DMS 273 treated with DMSO at 0.1 percent for 48 hours (cell line): Measurements from ENCODE around the gene FBXW8.
A peak's percentile ranks its signal among the peaks of the same experiment; 100 is the strongest.

Source experiments
- DNase-seq: peaks from one replicate; lab custom pipeline; 2025; lab: John Stamatoyannopoulos, UW

FBXW8 gene

DNA sequence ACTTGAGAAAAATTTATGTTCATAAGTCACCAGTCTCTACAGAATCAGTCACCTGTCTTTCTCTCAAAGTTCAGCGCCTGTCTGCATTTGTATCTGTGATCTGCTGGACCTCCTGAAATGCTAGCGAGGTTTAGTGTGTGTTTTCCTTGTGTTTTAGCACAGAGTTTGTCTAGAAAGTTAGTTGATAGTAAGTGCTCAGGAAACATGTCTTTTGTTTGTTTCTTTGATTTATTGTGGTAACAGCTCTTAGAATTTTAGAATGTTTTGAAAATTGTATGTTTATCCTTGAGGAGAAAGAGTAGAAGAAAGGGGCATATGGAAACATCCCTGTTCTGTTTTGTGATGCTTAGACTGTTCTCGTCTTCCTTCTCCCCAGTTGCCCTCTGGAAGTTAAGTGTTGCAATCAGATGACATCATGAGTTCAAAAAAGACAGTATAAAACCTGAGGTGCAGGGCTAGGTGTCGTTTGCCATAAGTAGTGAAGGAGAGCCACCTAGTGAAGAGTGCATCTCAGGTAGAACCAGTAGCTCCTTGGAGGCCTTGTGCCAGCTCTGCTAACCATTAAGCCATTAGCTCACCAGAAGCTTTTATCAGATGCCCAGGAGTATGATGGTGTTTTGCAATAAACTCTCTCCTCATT is 44.8 kb downstream of the FBXW8 start:
- DNase-seq: no peak

DNA sequence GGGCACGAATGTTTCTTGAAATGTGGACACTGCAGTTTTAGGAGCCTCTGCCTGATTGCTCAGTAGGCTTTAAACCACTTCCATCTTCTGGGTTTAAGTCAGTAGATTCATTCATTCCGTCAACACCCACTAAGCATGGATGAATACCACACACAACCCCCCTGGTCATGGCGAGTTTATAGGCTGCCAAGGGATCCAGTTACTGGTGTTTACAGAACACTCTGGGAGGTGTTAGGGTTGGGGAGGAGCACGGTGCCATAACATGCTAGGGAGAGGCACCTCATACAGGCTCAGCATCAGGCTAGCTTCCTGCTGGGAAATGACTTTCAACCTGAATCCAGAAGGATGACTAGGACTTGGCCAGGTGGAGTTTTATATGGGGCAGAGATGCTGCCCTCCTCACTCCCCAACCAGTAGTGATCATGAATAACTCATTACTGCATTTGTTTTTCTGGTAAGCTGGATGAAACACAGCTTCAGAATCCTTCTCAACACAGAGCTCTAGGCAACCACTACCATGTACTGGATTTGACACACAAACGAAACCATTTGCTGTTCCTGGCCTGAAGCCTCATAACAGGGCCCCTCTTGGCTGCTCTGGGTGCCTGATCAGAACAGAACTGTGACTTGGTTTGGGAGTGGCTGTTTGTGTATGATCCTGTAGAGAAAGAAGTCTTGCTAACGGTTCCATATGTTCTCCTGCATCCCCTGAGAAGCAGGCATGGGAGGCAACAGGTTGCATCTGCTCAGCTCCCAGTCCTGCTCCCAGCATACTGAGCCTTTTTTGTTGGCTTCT is 47.9 kb downstream of the FBXW8 start:
- peak; percentile 52 for DNase-seq

DNA sequence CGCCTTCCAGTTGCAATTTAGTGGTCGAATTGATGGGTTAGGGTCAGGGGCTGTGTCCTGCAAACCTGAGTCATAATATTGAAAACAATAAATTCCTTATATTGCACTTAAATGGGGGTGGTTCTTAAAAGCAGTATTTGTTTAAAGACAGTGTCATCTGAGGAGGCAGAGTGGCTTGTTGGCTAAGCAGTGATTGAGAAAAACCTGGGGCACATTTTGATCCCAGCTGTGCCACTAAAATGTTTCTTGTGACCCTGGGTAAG is 48.4 kb downstream of the FBXW8 start:
- DNase-seq: no peak

DNA sequence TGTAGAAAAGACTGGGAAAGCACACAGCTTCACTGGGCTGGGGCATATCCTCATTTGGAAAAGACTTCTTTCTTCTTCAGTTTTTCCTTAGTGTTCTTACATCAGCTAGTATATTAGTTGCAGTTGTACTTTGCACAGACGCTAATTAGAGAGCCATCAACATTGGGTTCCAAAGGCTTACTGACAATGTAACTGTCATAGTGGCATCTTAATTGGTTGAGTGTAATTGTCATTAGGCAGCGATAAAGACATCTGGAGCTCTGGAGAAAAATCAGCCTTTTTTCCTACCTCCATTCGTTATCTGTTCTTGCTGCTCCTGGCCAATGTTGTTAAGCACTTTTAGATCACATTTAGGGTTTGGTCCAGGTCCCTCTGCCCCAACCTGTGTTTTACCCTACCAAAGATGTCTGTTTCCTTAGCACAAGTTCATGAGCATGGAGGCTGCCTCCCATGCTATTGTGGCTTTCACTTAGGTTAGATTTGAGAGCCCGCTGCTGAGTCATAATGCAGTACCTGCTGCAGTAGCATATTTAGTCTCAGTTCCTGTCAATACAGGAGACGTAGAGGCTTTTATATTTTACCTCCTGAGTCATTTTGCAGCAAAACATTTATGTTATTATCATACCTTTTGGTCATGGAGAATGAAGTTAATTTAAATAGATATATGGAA is 49.2 kb downstream of the FBXW8 start:
- no peak for DNase-seq

DNA sequence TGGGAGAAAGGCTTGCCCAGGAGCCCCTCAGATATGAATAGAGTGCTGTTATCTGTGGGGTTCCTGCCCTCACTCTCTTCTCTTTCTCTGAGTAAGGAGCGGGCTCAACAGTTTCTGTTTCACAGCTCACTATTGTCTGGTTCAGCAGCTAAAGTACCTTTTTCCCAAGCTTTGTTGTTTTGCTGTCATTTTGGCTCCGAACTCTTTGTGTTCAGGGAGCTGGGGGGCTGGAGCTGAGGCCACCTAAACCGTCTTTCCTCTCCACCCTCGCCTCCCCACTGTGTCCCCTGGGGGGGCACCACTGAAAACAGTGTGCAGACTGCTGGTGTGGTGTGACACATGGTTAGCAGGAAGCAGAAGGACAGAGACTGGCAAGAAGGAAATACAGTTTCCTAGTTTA is 51.4 kb downstream of the FBXW8 start:
- no peak for DNase-seq

DNA sequence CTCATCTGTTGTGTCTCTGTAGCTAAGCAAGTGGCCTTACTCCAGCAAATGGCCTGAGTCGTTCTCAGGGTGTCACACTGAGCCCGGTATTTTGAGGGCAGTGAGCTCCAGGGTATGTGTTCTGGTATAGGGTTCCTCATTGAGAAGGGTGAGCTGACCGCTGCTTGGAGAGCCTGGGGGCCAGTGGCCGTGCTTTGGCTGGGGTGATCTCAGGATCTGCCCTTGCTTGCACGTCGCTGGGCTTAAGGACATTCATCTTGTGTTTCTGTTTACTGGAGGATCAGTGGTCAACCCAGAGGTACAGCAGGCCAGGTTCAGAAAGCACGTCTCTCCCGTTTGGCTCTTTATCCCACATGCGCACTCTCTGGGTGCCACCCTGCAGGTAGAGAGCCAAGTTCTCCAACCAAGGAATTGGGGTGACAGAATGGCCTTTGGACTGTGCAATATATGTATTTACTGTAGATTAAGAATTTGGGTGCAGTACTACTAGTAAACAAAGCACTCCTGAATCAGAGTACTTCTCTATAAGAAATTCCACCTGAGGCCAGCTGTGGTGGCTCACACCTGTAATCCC is 52.1 kb downstream of the FBXW8 start:
- DNase-seq: no peak

DNA sequence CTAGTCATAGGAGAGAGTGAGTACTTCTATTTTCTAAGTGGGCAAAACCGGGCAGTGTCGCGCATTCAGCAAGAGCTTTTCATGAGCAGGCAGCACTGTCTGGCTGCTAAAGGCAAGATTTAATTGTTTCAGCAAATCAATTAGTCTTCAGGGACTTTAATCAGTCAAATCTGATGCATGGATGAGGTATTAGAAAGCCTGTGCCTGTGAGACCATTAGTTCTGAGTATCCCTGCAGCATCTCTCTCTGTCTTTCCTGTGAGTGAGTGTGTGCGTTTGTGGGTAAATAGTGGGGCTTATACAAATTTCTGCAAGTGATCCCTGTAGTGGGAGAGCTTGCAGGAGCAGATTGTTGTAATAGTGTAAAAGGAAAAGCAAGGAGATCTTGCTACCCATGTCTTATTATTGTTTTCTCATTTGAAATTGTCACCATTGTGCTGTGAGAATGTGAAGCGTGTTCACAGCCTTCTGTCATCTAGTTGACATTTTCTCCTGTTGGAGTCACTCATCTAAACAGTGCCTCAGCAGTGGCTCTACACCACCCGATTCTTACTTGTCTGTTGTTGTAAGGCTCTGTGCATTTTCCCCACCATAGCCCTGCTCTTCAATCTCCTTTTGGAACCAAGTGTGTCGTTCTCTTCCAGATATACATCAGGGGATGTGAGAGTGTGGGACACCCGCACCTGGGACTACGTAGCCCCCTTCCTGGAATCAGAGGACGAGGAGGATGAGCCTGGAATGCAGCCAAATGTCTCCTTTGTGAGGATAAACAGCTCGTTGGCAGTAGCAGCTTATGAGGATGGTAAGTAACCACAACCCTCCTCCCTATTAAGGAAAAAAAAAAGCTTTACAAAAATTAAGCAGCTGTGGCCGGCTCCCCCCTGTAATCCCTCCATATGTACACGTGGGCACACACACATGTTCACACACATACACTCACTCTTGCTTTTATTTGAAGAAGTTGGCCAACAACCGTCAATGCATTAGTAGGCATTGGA is 53.6 kb downstream of the FBXW8 start:
- DNase-seq: no peak

DNA sequence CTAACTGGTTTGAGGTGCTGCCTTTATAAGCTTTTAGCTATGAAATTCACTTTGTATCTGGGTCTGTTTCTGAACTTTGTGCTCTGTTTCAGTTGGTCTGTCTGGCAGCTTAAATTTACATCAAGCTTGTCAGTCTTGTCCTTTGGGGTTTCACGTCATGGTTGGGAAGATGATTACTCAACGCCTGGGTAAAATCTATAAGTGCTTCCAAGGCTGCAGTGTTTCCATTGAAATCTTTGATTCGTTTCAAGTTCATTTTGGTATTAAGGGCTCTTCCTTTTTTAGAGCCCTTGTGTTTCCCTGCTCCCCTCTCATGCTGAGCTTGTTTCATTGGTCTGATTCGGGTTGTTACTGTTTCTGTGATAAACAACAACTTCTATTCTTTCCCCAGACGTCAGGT is 58.2 kb downstream of the FBXW8 start:
- no peak for DNase-seq

DNA sequence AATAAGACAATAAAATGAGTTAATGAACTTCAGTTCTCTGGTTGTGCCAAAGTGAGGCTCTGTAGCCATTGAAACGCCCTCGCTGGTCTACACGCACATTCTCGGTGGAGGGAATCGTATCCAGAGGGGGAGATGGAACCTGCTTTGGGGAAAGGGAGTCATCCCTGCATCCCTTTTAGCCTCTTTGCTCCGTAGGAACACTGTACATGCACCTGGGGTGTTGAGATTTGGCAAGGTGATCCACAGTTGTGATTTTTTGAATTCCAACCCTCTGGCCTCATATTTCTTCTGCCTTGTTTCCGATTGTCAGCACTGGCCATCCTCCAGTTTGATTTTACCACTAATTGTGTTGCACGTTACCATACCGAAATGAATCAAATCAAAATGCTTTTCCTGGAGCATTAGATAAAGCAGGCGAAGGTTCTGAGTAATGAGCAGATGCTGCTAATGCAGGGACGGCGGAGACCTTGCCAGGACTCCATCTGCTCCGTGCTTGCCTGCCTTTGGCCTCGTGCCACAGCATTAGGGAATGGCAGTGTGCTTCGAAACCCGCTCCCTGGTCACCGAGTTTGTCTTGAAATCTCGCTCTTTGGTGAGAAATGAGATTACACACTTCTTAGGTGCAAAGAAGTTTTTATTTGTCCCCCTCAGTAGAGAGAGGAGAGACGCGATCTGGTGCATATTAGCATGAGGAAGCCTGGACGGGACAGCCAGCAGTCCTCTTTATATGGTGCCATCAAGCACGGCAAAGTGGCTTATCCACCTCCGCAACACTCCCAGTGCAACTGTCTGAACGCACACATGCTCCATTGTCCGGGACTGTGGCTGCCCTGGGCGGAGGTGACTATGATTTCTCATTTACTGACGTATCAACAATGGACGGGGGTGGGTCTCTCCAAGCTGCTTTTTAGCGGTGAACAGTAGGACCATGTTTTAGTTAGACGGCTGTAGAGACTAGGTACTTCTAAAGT is 59.1 kb downstream of the FBXW8 start:
- DNase-seq: peak; percentile 78

DNA sequence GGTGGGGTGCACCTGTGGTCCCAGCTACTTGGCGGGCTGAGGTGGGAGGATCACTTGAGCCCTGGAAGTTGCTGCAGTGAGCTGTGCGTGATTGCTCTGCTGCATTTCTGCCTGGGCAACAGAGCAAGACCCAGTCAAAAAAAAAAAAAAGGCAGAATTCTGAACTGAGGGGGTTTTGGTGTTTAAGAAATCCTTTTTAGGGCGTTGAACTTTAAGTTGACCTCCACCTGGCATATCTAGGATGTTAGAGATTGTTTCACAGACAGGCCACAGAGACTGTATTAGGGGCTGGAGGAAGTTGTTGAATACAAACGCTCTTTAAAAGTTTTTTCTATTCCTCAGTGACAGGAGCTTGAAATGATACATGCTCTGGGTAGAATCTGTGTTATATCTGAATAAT is 60.5 kb downstream of the FBXW8 start:
- DNase-seq: no peak

DNA sequence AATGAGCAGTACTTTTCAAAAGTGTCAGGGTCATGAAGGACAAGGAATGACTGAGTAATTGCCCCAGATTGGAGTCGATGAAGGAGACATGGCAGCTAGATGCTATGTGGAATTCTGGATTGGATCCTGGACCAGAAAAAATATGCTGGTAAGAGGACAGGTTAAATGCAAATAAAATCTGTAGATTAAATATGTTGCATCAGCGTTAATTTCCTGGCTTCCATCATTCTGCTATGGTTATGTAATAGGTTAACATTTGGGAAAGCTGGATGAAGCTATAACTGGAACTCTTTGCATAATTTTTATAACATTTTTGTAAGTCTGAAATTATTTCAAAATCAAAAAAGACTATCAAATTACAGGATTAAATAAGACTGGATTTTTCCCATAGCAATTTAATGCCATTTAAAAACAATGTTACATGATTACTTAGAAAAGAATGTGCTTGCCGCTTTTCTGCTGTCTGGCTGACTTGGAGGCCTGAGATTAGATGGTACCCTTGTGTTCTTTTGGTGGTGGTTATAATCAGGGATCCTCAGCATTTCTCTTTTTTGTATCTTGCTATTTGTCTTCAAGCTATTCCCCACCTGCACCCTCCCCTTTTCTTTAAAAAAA is 65.1 kb downstream of the FBXW8 start:
- no peak for DNase-seq

DNA sequence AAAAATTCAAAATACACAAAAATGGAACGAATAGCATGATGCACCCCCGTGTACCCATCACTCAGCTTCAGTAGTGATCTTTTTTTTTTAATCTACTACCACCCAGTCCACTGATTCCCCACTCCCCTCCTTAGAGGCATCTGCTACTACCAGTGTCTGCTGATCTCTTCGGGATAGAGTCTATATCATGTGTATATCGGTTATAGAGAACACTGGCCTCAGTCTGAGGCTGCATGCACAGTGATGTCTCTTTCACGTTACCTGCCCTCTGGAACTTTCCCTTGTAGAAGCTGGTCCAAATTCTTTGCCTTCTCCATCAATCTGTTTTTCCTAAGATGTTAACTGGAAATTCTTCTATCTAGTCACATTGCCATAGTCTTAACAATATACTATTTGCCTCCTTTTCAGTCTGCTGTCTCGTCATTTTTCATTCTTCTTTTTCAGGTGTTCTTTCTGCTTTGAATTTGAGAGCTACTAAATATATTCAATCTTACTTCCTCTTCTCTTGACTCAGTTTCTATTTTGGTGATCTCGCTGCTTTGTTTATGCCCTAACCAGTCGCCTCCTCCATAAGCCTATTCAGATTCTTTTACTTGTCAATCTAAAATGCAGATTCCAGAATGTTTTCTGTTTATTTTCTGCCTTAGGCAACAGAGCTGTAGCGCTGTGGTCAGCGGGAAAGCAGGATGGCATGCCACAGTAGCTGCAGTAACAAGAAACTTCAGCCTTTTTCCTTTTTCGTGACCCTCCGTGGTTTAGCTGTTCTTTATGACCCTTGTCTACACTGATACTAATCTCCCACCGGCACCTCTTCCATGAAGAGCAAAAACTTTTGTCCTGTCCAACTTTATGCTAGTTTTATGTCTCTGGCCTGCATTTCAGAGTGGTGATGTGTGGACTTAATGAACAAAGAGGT is 67.0 kb downstream of the FBXW8 start:
- no peak for DNase-seq

DNA sequence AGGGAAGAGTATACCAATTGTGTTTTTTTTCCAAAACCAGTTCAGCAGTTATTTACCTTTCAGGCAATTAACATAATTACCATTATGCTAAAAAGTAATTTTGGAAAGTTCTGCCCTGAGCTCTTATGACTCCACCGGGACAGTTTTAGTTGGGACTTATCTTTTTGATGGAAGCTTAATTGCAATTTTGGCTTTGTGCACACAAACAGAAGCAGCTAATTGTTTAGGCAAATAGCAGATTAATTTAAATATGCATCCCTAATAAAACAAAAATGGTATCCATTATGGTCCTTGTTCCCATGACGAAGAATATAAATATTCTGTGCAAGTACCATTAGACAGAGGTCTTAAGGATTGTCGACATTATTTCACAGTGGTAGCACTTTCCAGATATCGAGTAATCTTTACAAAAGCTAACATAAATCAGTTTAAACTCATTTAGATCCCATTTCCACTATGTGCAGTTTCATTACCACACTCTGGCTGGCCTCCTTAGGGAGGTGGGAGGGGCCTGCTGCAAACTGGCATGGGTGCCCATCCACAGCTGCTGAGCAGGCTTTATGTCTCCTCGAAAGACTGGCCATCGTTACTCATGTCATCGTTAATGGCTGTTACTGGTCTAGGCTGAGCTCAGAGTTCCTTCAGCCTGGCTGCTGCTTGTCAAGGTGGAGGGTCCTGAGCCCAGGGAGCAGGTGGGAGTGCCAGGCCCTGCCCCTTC is 68.2 kb downstream of the FBXW8 start:
- DNase-seq: no peak

DNA sequence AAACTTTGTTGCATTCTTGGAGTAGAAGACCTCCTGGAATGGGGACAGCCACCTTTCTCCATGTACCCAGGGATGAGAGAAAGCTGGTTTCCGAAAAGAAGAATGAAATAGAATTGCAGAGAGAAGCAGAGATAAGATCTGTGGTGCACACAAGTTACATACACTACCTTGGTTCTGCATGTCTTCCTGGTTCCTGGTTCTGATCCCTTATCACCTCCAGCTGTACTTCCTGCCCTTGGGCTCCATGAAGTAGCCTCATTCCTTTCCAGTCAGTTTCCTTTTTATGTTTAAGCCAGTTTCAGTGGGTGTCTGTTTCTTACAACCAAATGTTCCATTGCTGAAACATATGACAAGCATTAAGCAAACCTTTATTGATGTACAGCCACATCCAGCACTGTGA is 69.3 kb downstream of the FBXW8 start:
- DNase-seq: no peak

DNA sequence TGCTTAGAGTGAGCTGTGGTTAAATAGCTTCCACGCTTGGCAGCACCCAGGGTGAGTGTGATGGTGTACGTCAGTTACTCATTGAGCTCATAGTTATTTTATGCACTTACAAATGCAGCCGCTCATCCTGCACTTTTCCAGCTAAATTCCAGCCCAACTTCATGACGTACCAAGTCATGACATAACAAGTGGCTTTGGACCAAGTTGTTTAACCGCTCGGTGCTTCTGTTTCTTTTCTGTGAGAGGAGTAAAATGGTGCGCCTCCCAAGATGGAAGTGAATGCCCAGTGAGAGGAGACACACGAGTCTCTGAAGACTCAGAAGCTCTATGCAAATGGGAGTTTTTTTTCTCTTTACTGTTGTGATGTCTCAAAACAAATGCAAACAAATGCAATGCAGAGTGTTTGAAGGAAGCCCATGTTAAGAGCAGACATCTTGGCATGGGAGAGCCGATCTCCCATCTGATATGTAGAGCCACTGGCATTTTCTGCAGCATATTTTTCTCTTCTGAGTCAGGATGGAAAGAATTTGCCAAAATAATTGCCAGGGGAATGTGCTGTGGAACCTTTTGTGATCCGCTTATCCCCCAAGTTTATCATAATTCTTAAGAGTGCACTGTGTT is 72.2 kb downstream of the FBXW8 start:
- DNase-seq: no peak

DNA sequence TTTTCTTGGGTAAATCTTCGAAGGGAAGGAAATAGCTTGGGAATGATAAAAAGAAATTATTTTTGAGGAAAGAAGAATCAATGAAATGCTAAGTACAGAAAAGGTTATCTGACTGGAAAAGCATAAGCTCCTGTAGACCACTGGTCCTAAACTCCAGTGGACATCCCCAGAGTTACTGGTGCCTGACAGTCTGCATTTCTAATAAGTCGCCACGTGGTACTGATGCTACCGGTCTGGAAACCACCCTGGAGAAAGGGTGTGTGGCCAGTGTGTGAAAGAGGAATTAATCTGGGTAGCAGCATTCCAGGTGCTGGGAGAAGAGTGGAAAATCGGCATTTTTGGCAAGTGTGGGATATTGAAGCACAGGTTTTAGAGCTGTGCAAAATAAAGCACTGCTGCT is 73.3 kb downstream of the FBXW8 start:
- DNase-seq: no peak

DNA sequence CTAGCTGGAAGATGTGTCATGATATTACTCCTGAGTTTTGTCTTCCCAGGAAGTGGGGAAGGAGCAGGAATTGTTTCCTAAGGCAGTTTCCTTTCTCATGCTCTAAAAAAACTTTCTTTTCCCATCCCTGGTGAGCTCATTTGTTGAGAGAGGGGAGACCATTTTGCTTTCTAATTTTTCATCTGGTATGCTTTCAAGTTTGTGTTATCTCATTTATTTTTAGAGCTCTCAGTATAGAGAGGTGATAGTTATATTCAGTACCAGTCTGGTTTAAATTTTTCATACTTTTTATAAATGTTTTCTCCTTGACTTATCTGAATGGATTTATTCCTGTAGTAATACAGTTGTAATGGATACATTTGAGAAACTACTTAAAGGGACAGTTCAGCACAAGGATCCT is 79.6 kb downstream of the FBXW8 start:
- DNase-seq: no peak
